GM21529 (cell line): ENCODE measurements around the gene STX16.
"Not testable (repeated sequence)": the region's sequence is repeated elsewhere in the genome, so short reads cannot be mapped to it uniquely, and the experiment has no call there.

Source experiments
- ATAC-seq: cut with Tn5 transposase; IDR thresholded peaks from one replicate; pipeline ENCODE4 v1.9.1; 2021; ENCODE audit not compliant: unreplicated experiment

The STX16 gene

GRCh38 chr20:58719971-58720371 is 68.9 kb downstream of the STX16 start:
- ATAC-seq: no peak

GRCh38 chr20:58720890-58721289 is 69.8 kb downstream of the STX16 start:
- no peak for ATAC-seq

GRCh38 chr20:58721951-58722778 is 71.1 kb downstream of the STX16 start:
- ATAC-seq: no peak

DNA sequence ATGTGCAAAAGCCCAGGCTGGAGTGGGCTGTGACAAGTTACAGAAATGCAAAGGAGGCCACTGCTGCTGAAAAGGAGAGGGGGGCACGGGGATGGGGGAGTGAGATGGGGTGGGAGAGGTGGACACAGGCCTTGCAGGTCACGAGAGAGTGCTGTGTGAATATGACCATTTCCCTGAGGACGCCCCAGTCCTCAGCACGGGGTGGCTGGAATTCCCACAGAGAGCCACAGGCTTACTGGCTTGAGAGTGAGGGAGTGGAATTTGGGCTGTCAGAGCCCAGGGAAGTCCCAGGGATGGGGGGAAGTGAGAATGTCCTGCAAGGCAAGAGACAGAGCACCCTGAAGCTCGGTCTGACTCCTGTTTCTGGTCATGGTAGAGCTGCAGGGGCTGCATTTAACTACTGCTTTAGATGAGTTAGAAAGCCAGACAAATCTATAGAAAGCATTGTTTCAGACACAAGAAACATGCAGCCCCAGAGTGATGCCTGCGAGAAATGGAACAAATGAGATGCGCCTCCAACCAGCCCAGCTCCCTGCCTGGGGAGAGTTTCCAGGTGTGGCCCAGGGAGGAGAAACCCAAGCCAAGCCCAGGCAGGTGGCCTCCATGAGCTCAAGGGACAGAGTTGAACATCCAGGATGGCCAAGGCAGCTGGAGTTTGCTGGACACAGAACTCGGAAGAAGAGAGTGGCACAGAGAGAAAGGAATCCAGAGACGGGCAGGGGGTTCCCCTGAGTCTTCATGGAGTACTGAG is 72.0 kb downstream of the STX16 start:
- ATAC-seq: no peak

GRCh38 chr20:58723628-58723984 is 72.5 kb downstream of the STX16 start:
- no peak for ATAC-seq

GRCh38 chr20:58726156-58726555 is 75.1 kb downstream of the STX16 start:
- not testable (repeated sequence) for ATAC-seq
